Activated CD8-positive, alpha-beta memory T cell treated with anti-CD3 and anti-CD28 coated beads, Interleukin-2, amount 10 ng/mL, durations not matched to agents 7 days and 5 days (primary cell): ENCODE results near the gene NDUFA1. TPM values are rescaled to one million over a fixed set of nuclear protein-coding genes. Genes with fewer than 3 reads are reported as not detected.
A peak's percentile ranks its signal among the peaks of the same experiment; 100 is the strongest.
"Not testable (repeated sequence)": the region's sequence is repeated elsewhere in the genome, so short reads cannot be mapped to it uniquely, and the experiment has no call there.

Source experiments
- ATAC-seq: fragments of 150-1000 bp; cut with Tn5 transposase; one replicate; pipeline ENCODE4 v1.10.0; 2021; ENCODE audit warnings: moderate library complexity
- CTCF ChIA-PET: fragments of 350-600 bp; sonication (Branson Sonifier 250); formaldehyde crosslinking; loops from one replicate; lab custom pipeline; 2021; ENCODE audit warnings: antibody characterized with exemption; lab: Charles Lee
- DNase-seq: peaks from one replicate; pipeline ENCODE4 v3.0.0-alpha.2; 2020
- H3K27ac Mint-ChIP-seq: one replicate; pipeline ENCODE4 v1.8.0; 2021; ENCODE audit warnings: mild to moderate bottlenecking, mixed read lengths
- H3K27me3 Mint-ChIP-seq: one replicate; pipeline ENCODE4 v1.8.0; 2021; ENCODE audit warnings: mixed read lengths
- H3K36me3 Mint-ChIP-seq: one replicate; pipeline ENCODE4 v1.8.0; 2021; ENCODE audit warnings: mild to moderate bottlenecking, mixed read lengths
- H3K4me1 Mint-ChIP-seq: one replicate; pipeline ENCODE4 v1.8.0; 2021; ENCODE audit warnings: mixed read lengths
- H3K4me3 Mint-ChIP-seq: one replicate; pipeline ENCODE4 v1.8.0; 2021; ENCODE audit warnings: mild to moderate bottlenecking, moderate library complexity, mixed read lengths
- H3K9me3 Mint-ChIP-seq: one replicate; pipeline ENCODE4 v1.8.0; 2022; ENCODE audit warnings: low read depth, mixed read lengths
- total RNA-seq, 2 experiments: library from RNA; stranded (reverse); gene quantifications; one replicate each; pipeline ENCODE4 v1.2.3, GENCODE V29; 2021

NDUFA1 gene
- 100 to 1,000 TPM in 1 of 2 experiments, 10 to 100 TPM in 1; 93.2 to 102 TPM for total RNA-seq

DNA sequence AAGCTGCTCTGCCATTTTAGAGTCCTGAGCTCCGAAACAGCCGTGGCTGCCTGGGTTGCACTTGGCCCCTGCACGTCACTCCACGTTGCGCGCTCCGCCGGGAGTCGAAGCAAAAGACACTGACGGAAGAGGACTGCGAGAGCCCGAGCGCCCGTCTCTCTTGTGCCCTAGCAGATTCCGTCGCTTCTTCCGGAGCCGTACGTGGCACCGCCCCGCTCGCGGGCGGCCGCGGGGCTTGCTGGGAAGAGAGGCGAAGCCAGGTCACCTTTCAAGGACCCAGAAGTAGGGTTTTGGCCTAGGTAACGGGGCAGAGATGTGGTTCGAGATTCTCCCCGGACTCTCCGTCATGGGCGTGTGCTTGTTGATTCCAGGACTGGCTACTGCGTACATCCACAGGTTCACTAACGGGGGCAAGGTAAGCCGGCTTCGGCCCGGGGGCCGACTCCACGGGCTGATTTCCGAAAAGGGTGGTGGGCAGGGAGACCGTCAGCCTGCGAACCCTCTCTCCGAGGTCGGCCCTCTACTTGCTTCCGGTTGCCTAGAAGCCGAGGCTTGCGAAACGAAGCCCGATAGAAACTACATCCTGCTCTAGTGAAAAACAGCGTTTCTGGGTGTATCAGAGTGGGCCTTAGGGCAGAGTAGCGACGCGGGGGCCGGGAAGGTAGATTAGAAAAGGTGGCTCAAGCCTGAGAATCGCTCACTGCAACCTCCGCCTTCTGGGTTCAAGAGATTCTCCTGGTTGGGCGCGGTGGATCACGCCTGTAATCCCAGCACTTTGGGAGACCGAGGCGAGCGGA lies at the start of gene NDUFA1, which contains the start of gene RNF113A:
TSS of gene NDUFA1 (plus strand) at position 234 of the 797 bp plus-strand sequence. CDS start at position 314, 80 bp downstream.
TSS of gene RNF113A (minus strand) at position 135 of the 797 bp plus-strand sequence. CDS start at position 15, 120 bp downstream.
- peak within 1 kb of the TSS; percentile 100 for H3K27ac Mint-ChIP-seq
- H3K4me1 Mint-ChIP-seq: peaks cover 14% of the 10 kb centered on the region
- peak within 1 kb of the TSS; percentile 100 for H3K4me3 Mint-ChIP-seq
- H3K27me3 Mint-ChIP-seq: no peaks in the 10 kb centered on the region
- no peaks in the 10 kb centered on the region for H3K9me3 Mint-ChIP-seq
- H3K36me3 Mint-ChIP-seq: peaks cover 8% of the 10 kb centered on the region
- CTCF ChIA-PET: interaction anchor here (2.0 to 2.7 kb wide), 3 partner anchors 12 to 81 kb away, joined by 4 to 10 read pairs (median 8); partner anchors contain the start of gene RPL39
- peak; percentile 95 for ATAC-seq
- peak; percentile 92 for DNase-seq

GRCh38 chrX:119824221-119824620 lies 47.4 kb upstream of the NDUFA1 start:
- H3K4me3 Mint-ChIP-seq, CTCF ChIA-PET, H3K27ac Mint-ChIP-seq, ATAC-seq, H3K9me3 Mint-ChIP-seq, H3K36me3 Mint-ChIP-seq, DNase-seq, H3K27me3 Mint-ChIP-seq: not testable (repeated sequence)
- H3K4me1 Mint-ChIP-seq: peaks cover 31% of the 10 kb centered on the region

GRCh38 chrX:119826399-119826959 lies 45.2 kb upstream of the NDUFA1 start:
- peaks cover 24% of the 10 kb centered on the region for H3K4me1 Mint-ChIP-seq
- H3K36me3 Mint-ChIP-seq: peaks cover 18% of the 10 kb centered on the region
- H3K27me3 Mint-ChIP-seq: no peaks in the 10 kb centered on the region
- H3K4me3 Mint-ChIP-seq: no peak overlapping the region
- CTCF ChIA-PET: no interaction called here
- peak; percentile 53 for ATAC-seq
- no peaks in the 10 kb centered on the region for H3K9me3 Mint-ChIP-seq
- H3K27ac Mint-ChIP-seq: no peak overlapping the region
- peak; percentile 42 for DNase-seq

GRCh38 chrX:119828446-119828845 lies 43.2 kb upstream of the NDUFA1 start:
- H3K27ac Mint-ChIP-seq: no peak overlapping the region
- ATAC-seq (no peak), DNase-seq (no peak)
- peaks cover 14% of the 10 kb centered on the region for H3K4me1 Mint-ChIP-seq
- no peaks in the 10 kb centered on the region for H3K9me3 Mint-ChIP-seq
- no peaks in the 10 kb centered on the region for H3K27me3 Mint-ChIP-seq
- H3K36me3 Mint-ChIP-seq: peaks cover 21% of the 10 kb centered on the region
- CTCF ChIA-PET: interaction anchor here (1.2 kb wide), 1 partner anchor 11 kb away, joined by 3 read pairs; no protein-coding TSS in a partner anchor
- no peak overlapping the region for H3K4me3 Mint-ChIP-seq

DNA sequence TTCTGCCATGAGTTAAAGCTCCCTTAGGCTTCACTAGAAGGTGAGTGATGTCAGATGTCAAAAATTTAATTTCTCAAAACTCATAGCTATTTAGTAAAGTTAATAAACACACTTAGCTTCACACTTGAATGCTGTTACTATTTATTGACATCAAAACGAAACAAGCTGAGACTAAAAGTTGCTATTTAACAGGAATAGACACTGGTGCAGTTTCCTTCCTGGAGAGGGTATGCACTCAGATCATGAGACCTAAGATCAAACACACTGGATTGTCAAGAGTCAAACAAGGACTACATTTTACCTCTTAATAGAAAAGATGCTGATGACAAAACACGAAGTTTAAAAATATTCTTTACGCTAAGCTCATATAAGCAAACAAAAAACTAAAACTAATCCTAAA lies 37.7 kb upstream of the NDUFA1 start:
- H3K36me3 Mint-ChIP-seq: peaks cover 45% of the 10 kb centered on the region
- no peak overlapping the region for H3K27ac Mint-ChIP-seq
- CTCF ChIA-PET: interaction anchor here (1.0 kb wide), 1 partner anchor 19 kb away, joined by 3 read pairs; the partner anchor contains the start of gene UPF3B
- DNase-seq: no peak
- no peaks in the 10 kb centered on the region for H3K4me1 Mint-ChIP-seq
- H3K9me3 Mint-ChIP-seq: no peaks in the 10 kb centered on the region
- no peak for ATAC-seq
- H3K27me3 Mint-ChIP-seq: no peaks in the 10 kb centered on the region
- H3K4me3 Mint-ChIP-seq: no peak overlapping the region

DNA sequence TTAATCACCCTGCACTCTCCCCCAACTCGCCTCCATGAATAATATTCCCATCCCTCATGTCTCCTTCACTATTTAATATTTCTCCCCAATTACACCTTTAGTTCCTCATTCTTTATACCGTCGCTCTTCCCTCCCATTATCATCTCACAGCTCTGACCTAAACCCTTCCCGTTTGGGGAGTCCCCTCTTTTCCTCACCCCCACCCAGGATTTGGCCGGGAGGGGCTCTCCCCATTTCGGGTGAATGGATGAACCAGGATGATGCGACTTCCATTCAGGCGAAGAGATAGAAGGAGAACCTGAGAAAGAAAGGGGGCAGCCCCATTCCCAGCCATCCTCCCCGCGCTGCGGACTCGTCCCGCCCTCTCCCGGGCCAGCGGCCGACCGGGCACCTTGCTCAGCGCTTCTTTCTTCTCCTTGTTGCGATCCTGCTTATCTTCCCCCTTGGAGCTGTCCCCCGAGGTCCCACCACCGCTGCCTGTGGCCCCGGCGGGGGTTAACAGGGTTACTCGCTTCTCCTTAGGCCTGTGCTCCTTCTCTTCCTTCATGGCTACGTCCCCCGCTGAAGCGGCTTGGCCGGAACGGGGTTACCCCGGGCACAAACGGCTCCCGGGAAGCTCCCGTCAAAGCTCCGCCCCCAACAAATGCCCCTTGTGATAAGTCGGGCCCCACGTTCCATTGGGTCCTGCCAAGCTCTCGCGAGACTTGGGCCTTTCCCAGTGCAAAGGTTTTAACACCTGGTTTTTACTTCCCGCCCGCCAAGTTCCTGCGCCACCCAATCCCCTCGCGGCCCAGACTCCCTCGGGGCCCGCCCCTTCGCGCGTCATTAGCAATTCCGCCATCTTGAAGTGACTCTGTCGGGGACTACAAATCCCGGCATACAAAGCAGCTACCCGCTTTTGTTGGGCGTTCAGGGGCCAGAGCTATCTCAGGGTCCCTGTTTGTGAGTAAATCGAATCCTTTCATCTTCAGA lies 19.0 kb upstream of the NDUFA1 start, which contains the start of gene UPF3B:
TSS of gene UPF3B (minus strand) at position 582 of the 972 bp plus-strand sequence. CDS start at position 547, 35 bp downstream.
- CTCF ChIA-PET: interaction anchor here (1.0 to 1.5 kb wide), 3 partner anchors 19 to 61 kb away, joined by 3 to 9 read pairs (median 3); partner anchors contain the start of gene RPL39
- peak; percentile 98 for DNase-seq
- no peaks in the 10 kb centered on the region for H3K9me3 Mint-ChIP-seq
- peaks cover 12% of the 10 kb centered on the region for H3K4me1 Mint-ChIP-seq
- peak within 1 kb of the TSS; percentile 96 for H3K4me3 Mint-ChIP-seq
- no peaks in the 10 kb centered on the region for H3K27me3 Mint-ChIP-seq
- peaks cover 17% of the 10 kb centered on the region for H3K36me3 Mint-ChIP-seq
- H3K27ac Mint-ChIP-seq: peak within 1 kb of the TSS; percentile 90
- peak; percentile 98 for ATAC-seq

GRCh38 chrX:119853444-119853843 lies 18.2 kb upstream of the NDUFA1 start:
- Mint-ChIP-seq H3K9me3 (no peaks in the 10 kb centered on the region), H3K27me3 (no peaks in the 10 kb centered on the region), H3K36me3 (peaks cover 13% of the 10 kb centered on the region), H3K4me1 (peaks cover 14% of the 10 kb centered on the region), H3K4me3 (peak overlapping the region; percentile 96), H3K27ac (peak overlapping the region; percentile 90)
- DNase-seq: no peak
- CTCF ChIA-PET: interaction anchor here (1.0 to 1.5 kb wide), 3 partner anchors 19 to 62 kb away, joined by 3 to 9 read pairs (median 3); partner anchors contain the start of gene RPL39
- no peak for ATAC-seq

GRCh38 chrX:119870626-119871131 lies 953 bp upstream of the NDUFA1 start:
- H3K9me3 Mint-ChIP-seq: no peaks in the 10 kb centered on the region
- H3K27ac Mint-ChIP-seq: peak overlapping the region; percentile 100

DNA sequence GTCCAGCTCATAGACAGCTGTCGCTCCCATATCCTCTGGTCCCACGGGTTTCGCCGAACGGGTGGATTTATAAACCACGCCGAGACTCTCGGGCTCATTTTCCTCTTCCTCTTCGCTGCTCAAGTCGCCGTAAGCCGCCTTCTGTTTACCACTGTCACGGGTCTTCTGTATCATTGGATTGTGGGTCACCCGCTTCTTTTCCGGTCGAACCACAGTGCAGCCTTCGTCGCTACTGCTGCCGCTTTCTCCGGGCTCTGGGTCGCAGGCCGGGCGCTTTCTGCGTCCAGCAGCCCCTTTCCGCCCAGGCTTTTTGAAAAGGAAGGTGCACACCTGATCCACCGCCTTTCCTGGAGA lies 410 bp upstream of the NDUFA1 start:
- CTCF ChIA-PET: interaction anchor here (1.3 to 2.7 kb wide), 4 partner anchors 12 to 116 kb away, joined by 4 to 10 read pairs (median 6); partner anchors contain the start of gene RPL39
- DNase-seq: no peak
- Mint-ChIP-seq H3K4me3 (peak overlapping the region; percentile 100), H3K36me3 (peaks cover 8% of the 10 kb centered on the region), H3K27ac (peak overlapping the region; percentile 100), H3K4me1 (peaks cover 14% of the 10 kb centered on the region), H3K27me3 (no peaks in the 10 kb centered on the region), H3K9me3 (no peaks in the 10 kb centered on the region)
- peak; percentile 51 for ATAC-seq

More at GRCh38 chrX:119870626-119871131, 953 bp upstream of the NDUFA1 start:
- DNase-seq (peak; percentile 58), ATAC-seq (peak; percentile 21)
- Mint-ChIP-seq H3K27me3 (no peaks in the 10 kb centered on the region), H3K36me3 (peaks cover 8% of the 10 kb centered on the region), H3K4me1 (peaks cover 14% of the 10 kb centered on the region), H3K4me3 (peak overlapping the region; percentile 100)
- CTCF ChIA-PET: interaction anchor here (1.1 to 2.7 kb wide), 7 partner anchors 8 to 117 kb away, joined by 3 to 10 read pairs (median 4); partner anchors contain the start of gene RPL39

GRCh38 chrX:119878740-119879139 lies 7.1 kb downstream of the NDUFA1 start:
- no peak for ATAC-seq
- Mint-ChIP-seq H3K27me3 (no peaks in the 10 kb centered on the region), H3K4me3 (no peak overlapping the region), H3K27ac (no peak overlapping the region), H3K36me3 (peaks cover 6% of the 10 kb centered on the region), H3K4me1 (peaks cover 22% of the 10 kb centered on the region), H3K9me3 (no peaks in the 10 kb centered on the region)
- no peak for DNase-seq
- CTCF ChIA-PET: interaction anchor here (0.5 to 1.2 kb wide), 5 partner anchors 9 to 336 kb away, joined by 3 to 5 read pairs (median 3); partner anchors contain the start of gene RPL39

DNA sequence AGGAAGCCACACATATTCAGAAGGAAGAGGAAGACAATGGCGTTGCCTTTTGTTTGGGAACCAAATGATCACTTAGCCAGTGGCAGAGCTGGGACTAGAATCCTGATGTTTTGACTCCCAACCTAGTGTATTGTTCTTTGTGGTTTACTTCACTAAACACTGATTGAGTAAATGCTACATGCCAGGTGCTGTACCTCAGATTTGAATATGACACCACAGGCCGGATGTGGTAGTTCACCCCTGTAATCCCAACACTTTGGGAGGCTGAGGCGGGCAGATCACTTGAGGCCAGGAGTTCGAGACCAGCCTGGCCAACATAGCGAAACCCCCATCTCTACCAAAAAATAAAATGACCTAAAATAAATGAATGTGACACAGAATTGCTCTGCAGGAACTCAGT lies 8.4 kb downstream of the NDUFA1 start:
- Mint-ChIP-seq H3K36me3 (peaks cover 6% of the 10 kb centered on the region), H3K4me3 (no peak overlapping the region), H3K27ac (peak overlapping the region; percentile 66), H3K4me1 (peaks cover 19% of the 10 kb centered on the region), H3K9me3 (no peaks in the 10 kb centered on the region), H3K27me3 (no peaks in the 10 kb centered on the region)
- DNase-seq: peak; percentile 46
- ATAC-seq: no peak
- CTCF ChIA-PET: interaction anchor here (1.3 to 1.6 kb wide), 2 partner anchors 24 to 91 kb away, joined by 3 read pairs; no protein-coding TSS in a partner anchor
